A549 (cell line): ENCODE results near the gene PPOX. TPM values are rescaled to one million over a fixed set of nuclear protein-coding genes. Genes with fewer than 3 reads are reported as not detected.

Experiments used
- ATAC-seq, 2 experiments: fragments of 200-7000 bp in 1 of 2; fragments of >200 bp in 1 of 2; cut with Nextera tagmentation in 1 of 2; cut with Tn5 transposase in 1 of 2; 3 replicates each; pipeline versions ENCODE4 v1.8.0 to v1.9.1; 2018 to 2020; ENCODE audit warnings: mild to moderate bottlenecking in 1 of 2, moderate library complexity in 1 of 2
- CTCF ChIA-PET: fragments of 300-600 bp; sonication (Branson Sonifier 250); formaldehyde crosslinking; extraction: SDS; loops from one replicate; lab custom pipeline; 2021; ENCODE audit warnings: antibody characterized with exemption, inconsistent platforms; lab: Yijun Ruan, JAX
- POLR2A ChIA-PET: fragments of 350-600 bp; formaldehyde crosslinking; extraction: SDS; loops from one replicate; lab custom pipeline; 2021; ENCODE audit warnings: antibody characterized with exemption, inconsistent platforms; lab: Yijun Ruan, JAX
- DNase-seq, 2 experiments: peaks; one replicate each; pipeline versions ENCODE4 v3.0.0 to v3.0.0-alpha.2; 2011 to 2016; ENCODE audit warnings: low read depth in 1 of 2, low spot score in 1 of 2
- FAIRE-seq: peaks from 2 replicates; lab custom pipeline; 2011; peaks lifted over from hg19 to GRCh38; lab: Jason Lieb, UNC
- H3K27ac ChIP-seq, 2 experiments: fragments of >200 bp; sonication (Bioruptor Twin); formaldehyde crosslinking; 3 replicates each; pipeline ENCODE4 v1.5.1; 2016 to 2017
- H3K4me1 ChIP-seq: fragments of >200 bp; sonication (Bioruptor Twin); formaldehyde crosslinking; 3 replicates; pipeline ENCODE4 v1.6.1; 2016
- H3K4me2 ChIP-seq: fragments of >200 bp; sonication (Bioruptor Twin); formaldehyde crosslinking; 3 replicates; pipeline ENCODE4 v1.6.1; 2016
- H3K4me3 ChIP-seq: fragments of >200 bp; sonication (Bioruptor Twin); formaldehyde crosslinking; 3 replicates; pipeline ENCODE4 v1.5.1; 2016
- H3K9me3 ChIP-seq: fragments of >200 bp; sonication (Bioruptor Twin); formaldehyde crosslinking; 3 replicates; pipeline ENCODE4 v1.6.1; 2016
- BHLHE40 ChIP-seq: IDR thresholded peaks from 2 replicates; pipeline ENCODE4 v1.6.1; 2012; ENCODE audit warnings: low read depth, low read length, inconsistent platforms
- EHMT2 ChIP-seq: fragments of 200-600 bp; sonication (generic); IDR thresholded peaks from 2 replicates; pipeline ENCODE4 v1.6.1; 2016; ENCODE audit warnings: antibody characterized with exemption, low read depth, mild to moderate bottlenecking, moderate library complexity
- ELK1 ChIP-seq: fragments of 150-350 bp; IDR thresholded peaks from 2 replicates; pipeline ENCODE4 v1.6.1; 2014; ENCODE audit warnings: low read depth, mild to moderate bottlenecking, low read length
- EP300 ChIP-seq, 2 experiments: fragments of >200 bp; sonication (Bioruptor Twin); formaldehyde crosslinking; IDR thresholded peaks; 2 replicates in 1 of 2; 3 replicates in 1 of 2; pipeline ENCODE4 v1.6.1; 2016 to 2017
- ESRRA ChIP-seq: fragments of 150-350 bp; IDR thresholded peaks from 2 replicates; pipeline ENCODE4 v1.6.1; 2014; ENCODE audit warnings: mild to moderate bottlenecking, low read length, borderline replicate concordance
- HEYL ChIP-seq: fragments of 250-450 bp; sonication (Bioruptor Pico); IDR thresholded peaks from 2 replicates; pipeline ENCODE4 v1.8.0; 2021; ENCODE audit warnings: mild to moderate bottlenecking, moderate library complexity
- HOXB13 ChIP-seq: fragments of 250-450 bp; sonication (Bioruptor Pico); IDR thresholded peaks from 2 replicates; pipeline ENCODE4 v1.5.0; 2020; ENCODE audit warnings: low read depth, mild to moderate bottlenecking, moderate library complexity
- MAFK ChIP-seq: fragments of 450-650 bp; IDR thresholded peaks from 2 replicates; pipeline ENCODE4 v1.6.1; 2014; ENCODE audit not compliant: partially characterized antibody
- MYC ChIP-seq: IDR thresholded peaks from 2 replicates; pipeline ENCODE4 v1.6.1; 2012; ENCODE audit warnings: mild to moderate bottlenecking, inconsistent platforms, low read length, improper control_type of control experiment, borderline replicate concordance
- PHF8 ChIP-seq: fragments of 200-600 bp; sonication (generic); IDR thresholded peaks from 2 replicates; pipeline ENCODE4 v1.6.1; 2016; ENCODE audit warnings: low read depth, mild to moderate bottlenecking, antibody characterized with exemption, moderate library complexity, borderline replicate concordance
- POLR2AphosphoS2 ChIP-seq: conservative IDR thresholded peaks from 2 replicates; pipeline ENCODE4 v1.6.1; 2012; ENCODE audit warnings: low read length, improper control_type of control experiment, inconsistent platforms
- RAD21 ChIP-seq, 2 experiments: fragments of >200 bp in 1 of 2; sonication (Bioruptor Twin) in 1 of 2; formaldehyde crosslinking in 1 of 2; IDR thresholded peaks in 1 of 2; conservative IDR thresholded peaks in 1 of 2; 2 replicates in 1 of 2; 3 replicates in 1 of 2; pipeline ENCODE4 v1.6.1; 2012 to 2018; ENCODE audit warnings: inconsistent platforms in 1 of 2
- RARB ChIP-seq: fragments of 250-450 bp; sonication (Bioruptor Pico); IDR thresholded peaks from 2 replicates; pipeline ENCODE4 v1.8.0; 2021; ENCODE audit warnings: mild to moderate bottlenecking, moderate library complexity
- SMC3 ChIP-seq: fragments of >200 bp; sonication (Bioruptor Twin); formaldehyde crosslinking; IDR thresholded peaks from 3 replicates; pipeline ENCODE4 v1.6.1; 2018; ENCODE audit warnings: inconsistent platforms
- TFCP2L1 ChIP-seq: fragments of 250-450 bp; sonication (Bioruptor Pico); IDR thresholded peaks from 2 replicates; pipeline ENCODE4 v1.5.0; 2021; ENCODE audit warnings: mild to moderate bottlenecking
- ZC3H11A ChIP-seq: fragments of 450-650 bp; IDR thresholded peaks from 2 replicates; pipeline ENCODE4 v1.6.1; 2014; ENCODE audit warnings: antibody characterized with exemption, mild to moderate bottlenecking
- ZSCAN20 ChIP-seq: fragments of 250-450 bp; sonication (Bioruptor Pico); IDR thresholded peaks from 2 replicates; pipeline ENCODE4 v1.8.0; 2022; ENCODE audit warnings: mild to moderate bottlenecking, moderate library complexity
- WGBS: methylation state at CpG from one replicate; pipeline ENCODE4 v1.1.6; 2017; ENCODE audit errors: missing lambda C conversion rate; 5-methylcytosine and 5-hydroxymethylcytosine counted together
- polyA plus RNA-seq, 4 experiments: library from polyadenylated mRNA; depleted of rRNA in 3 of 4; stranded (reverse); fragments of >200 nt; fragmentation: RNase III in 1 of 4; extraction: RNeasy Plus Mini Kit Qiagen cat#74134 plus additional on column Dnase treatment in 1 of 4; gene quantifications; 2 replicates in 3 of 4; 3 replicates in 1 of 4; pipeline ENCODE4 v1.2.3, GENCODE V29; 2011 to 2017
- TF ChIP-seq, protein P1 (sequence below): fragments of 450-650 bp; IDR thresholded peaks from 2 replicates; pipeline ENCODE4 v1.6.1; 2014; ENCODE audit warnings: antibody characterized with exemption
- TF ChIP-seq, protein P2 (sequence below): IDR thresholded peaks from 2 replicates; pipeline ENCODE4 v1.6.1; 2012
- TF ChIP-seq, protein P3 (sequence below): fragments of >200 bp; sonication (Bioruptor Twin); formaldehyde crosslinking; IDR thresholded peaks from 3 replicates; pipeline ENCODE4 v1.5.1; 2016

Gene PPOX
- polyA plus RNA-seq, 2 of the 4 experiments (the other 2 are of a cell fraction) = 13.8 to 14.1 TPM

- WGBS = 25% methylated on average over 8 of the region's 8 CpGs
- ChIA-PET POLR2A (no interaction called here), CTCF (interaction anchor here (0.6 to 7.8 kb wide), 29 partner anchors 11 to 196 kb away, joined by 3 to 93 read pairs (median 5); partner anchors contain the start of genes APOA2, CFAP126, FCER1G and NDUFS2)
- no peak overlapping the region for H3K4me2 ChIP-seq
- no peak for DNase-seq
- no peaks in the 10 kb centered on the region for H3K4me1 ChIP-seq
- no peak overlapping the region for H3K4me3 ChIP-seq
- no peaks in the 10 kb centered on the region for H3K9me3 ChIP-seq
- no peak for FAIRE-seq
- TF ChIP-seq HOXB13 = no peak
- no peak for TF ChIP-seq RARB (CRISPR knock-in tag)
- TF ChIP-seq BHLHE40 = no peak
- no peak for TF ChIP-seq POLR2AphosphoS2
- no peak for TF ChIP-seq PHF8
- no peak for TF ChIP-seq TFCP2L1 (CRISPR knock-in tag)
- no peak for TF ChIP-seq HEYL (CRISPR knock-in tag)
- TF ChIP-seq MAFK = no peak
- no peak for TF ChIP-seq EP300 (IDR thresholded peaks at IDR 0.05)
- TF ChIP-seq ELK1 = no peak
- TF ChIP-seq ZSCAN20 (CRISPR knock-in tag) = no peak
- TF ChIP-seq, protein P1, sequence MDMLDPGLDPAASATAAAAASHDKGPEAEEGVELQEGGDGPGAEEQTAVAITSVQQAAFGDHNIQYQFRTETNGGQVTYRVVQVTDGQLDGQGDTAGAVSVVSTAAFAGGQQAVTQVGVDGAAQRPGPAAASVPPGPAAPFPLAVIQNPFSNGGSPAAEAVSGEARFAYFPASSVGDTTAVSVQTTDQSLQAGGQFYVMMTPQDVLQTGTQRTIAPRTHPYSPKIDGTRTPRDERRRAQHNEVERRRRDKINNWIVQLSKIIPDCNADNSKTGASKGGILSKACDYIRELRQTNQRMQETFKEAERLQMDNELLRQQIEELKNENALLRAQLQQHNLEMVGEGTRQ = no peak
- TF ChIP-seq ESRRA = no peak
- no peak for TF ChIP-seq MYC
- TF ChIP-seq, protein P2, sequence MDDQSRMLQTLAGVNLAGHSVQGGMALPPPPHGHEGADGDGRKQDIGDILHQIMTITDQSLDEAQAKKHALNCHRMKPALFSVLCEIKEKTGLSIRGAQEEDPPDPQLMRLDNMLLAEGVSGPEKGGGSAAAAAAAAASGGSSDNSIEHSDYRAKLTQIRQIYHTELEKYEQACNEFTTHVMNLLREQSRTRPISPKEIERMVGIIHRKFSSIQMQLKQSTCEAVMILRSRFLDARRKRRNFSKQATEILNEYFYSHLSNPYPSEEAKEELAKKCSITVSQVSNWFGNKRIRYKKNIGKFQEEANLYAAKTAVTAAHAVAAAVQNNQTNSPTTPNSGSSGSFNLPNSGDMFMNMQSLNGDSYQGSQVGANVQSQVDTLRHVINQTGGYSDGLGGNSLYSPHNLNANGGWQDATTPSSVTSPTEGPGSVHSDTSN = no peak
- TF ChIP-seq EHMT2 = no peak
- H3K27ac ChIP-seq = no peak overlapping the region
- ATAC-seq = no peak
Observed at GRCh38 chr1:161191971-161192370, 25.7 kb downstream of the PPOX start.

GRCh38 chr1:161192476-161193465, 26.5 kb downstream of the PPOX start:
- peak; percentile 72 to 84 for DNase-seq
- ChIA-PET POLR2A (no interaction called here), CTCF (interaction anchor here (0.6 to 7.8 kb wide), 31 partner anchors 11 to 202 kb away, joined by 3 to 93 read pairs (median 4); partner anchors contain the start of genes APOA2, CFAP126, NDUFS2 and PPOX)
- peak; percentile 65 for FAIRE-seq
- Histone ChIP-seq H3K4me1 (no peaks in the 10 kb centered on the region), H3K27ac (no peak overlapping the region), H3K9me3 (no peaks in the 10 kb centered on the region), H3K4me3 (no peak overlapping the region), H3K4me2 (no peak overlapping the region)
- ATAC-seq = peak; percentile 88 to 93
- no peak for TF ChIP-seq ZC3H11A
- TF ChIP-seq SMC3 = peak; percentile 66
- TF ChIP-seq, protein P3, sequence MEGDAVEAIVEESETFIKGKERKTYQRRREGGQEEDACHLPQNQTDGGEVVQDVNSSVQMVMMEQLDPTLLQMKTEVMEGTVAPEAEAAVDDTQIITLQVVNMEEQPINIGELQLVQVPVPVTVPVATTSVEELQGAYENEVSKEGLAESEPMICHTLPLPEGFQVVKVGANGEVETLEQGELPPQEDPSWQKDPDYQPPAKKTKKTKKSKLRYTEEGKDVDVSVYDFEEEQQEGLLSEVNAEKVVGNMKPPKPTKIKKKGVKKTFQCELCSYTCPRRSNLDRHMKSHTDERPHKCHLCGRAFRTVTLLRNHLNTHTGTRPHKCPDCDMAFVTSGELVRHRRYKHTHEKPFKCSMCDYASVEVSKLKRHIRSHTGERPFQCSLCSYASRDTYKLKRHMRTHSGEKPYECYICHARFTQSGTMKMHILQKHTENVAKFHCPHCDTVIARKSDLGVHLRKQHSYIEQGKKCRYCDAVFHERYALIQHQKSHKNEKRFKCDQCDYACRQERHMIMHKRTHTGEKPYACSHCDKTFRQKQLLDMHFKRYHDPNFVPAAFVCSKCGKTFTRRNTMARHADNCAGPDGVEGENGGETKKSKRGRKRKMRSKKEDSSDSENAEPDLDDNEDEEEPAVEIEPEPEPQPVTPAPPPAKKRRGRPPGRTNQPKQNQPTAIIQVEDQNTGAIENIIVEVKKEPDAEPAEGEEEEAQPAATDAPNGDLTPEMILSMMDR = peak; percentile 81
- TF ChIP-seq RAD21 (conservative IDR thresholded peaks at IDR 0.05 in 1 of 2, IDR thresholded peaks at IDR 0.05 in 1 of 2) = peak; percentile 62 to 73
- WGBS = 44% methylated on average over 13 of the region's 15 CpGs
